ENCODE data around the gene RABGGTA.

GRCh38 chr14:24251880-24252288 is 19.5 kb downstream of the RABGGTA start:
- no peak for TF ChIP-seq EZH2 (IDR thresholded peaks at IDR 0.05; ENCODE audit: borderline replicate concordance, insufficient read depth, low read depth, low read length, poor library complexity, severe bottlenecking)
- TF ChIP-seq, protein P1, sequence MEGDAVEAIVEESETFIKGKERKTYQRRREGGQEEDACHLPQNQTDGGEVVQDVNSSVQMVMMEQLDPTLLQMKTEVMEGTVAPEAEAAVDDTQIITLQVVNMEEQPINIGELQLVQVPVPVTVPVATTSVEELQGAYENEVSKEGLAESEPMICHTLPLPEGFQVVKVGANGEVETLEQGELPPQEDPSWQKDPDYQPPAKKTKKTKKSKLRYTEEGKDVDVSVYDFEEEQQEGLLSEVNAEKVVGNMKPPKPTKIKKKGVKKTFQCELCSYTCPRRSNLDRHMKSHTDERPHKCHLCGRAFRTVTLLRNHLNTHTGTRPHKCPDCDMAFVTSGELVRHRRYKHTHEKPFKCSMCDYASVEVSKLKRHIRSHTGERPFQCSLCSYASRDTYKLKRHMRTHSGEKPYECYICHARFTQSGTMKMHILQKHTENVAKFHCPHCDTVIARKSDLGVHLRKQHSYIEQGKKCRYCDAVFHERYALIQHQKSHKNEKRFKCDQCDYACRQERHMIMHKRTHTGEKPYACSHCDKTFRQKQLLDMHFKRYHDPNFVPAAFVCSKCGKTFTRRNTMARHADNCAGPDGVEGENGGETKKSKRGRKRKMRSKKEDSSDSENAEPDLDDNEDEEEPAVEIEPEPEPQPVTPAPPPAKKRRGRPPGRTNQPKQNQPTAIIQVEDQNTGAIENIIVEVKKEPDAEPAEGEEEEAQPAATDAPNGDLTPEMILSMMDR (IDR thresholded peaks at IDR 0.05): no peak
